Stimulated activated CD4-positive, alpha-beta T cell treated with anti-CD3 and anti-CD28 coated beads, Interleukin-1b, Interleukin-23, amount 100 ng/mL, for 1 hour (primary cell): ENCODE data around the gene MORN1.

Source experiments
- DNase-seq, 2 donors: peaks; one replicate each; pipeline ENCODE4 v3.0.0-alpha.2; 2020; ENCODE audit warnings: low read depth in 2 of 2

Gene MORN1

GRCh38 chr1:2419416-2419815 lies 28.1 kb upstream of the MORN1 start:
- no peak for DNase-seq

- no peak for DNase-seq
Observed at GRCh38 chr1:2418791-2419320, 27.5 kb upstream of the MORN1 start.

- no peak for DNase-seq
Observed at GRCh38 chr1:2417833-2418225, 26.5 kb upstream of the MORN1 start.

- no peak for DNase-seq
Observed at GRCh38 chr1:2417083-2417832, 25.9 kb upstream of the MORN1 start.

- DNase-seq: no peak
Observed at GRCh38 chr1:2416403-2416802, 25.0 kb upstream of the MORN1 start.

- no peak for DNase-seq
Observed at GRCh38 chr1:2415801-2416208, 24.5 kb upstream of the MORN1 start.

- no peak for DNase-seq
Observed at GRCh38 chr1:2415337-2415736, 24.0 kb upstream of the MORN1 start.

- DNase-seq: peak; percentile 47 to 69
Observed at GRCh38 chr1:2414297-2414958, 23.1 kb upstream of the MORN1 start.

GRCh38 chr1:2413495-2414296 lies 22.3 kb upstream of the MORN1 start:
- no peak for DNase-seq

GRCh38 chr1:2412773-2413494 lies 21.6 kb upstream of the MORN1 start:
- DNase-seq: no peak

GRCh38 chr1:2412395-2412772 lies 21.0 kb upstream of the MORN1 start, which contains the start of gene PEX10:
PEX10 (minus strand) TSS chr1:2412564; CDS start chr1:2412502, 62 bp downstream.
- DNase-seq: peak; percentile 99

- no peak for DNase-seq
Observed at GRCh38 chr1:2411801-2412394, 20.5 kb upstream of the MORN1 start.

GRCh38 chr1:2409745-2410144 lies 18.4 kb upstream of the MORN1 start:
- no peak for DNase-seq

GRCh38 chr1:2408859-2409276 lies 17.5 kb upstream of the MORN1 start:
- no peak for DNase-seq

GRCh38 chr1:2408456-2408855 lies 17.1 kb upstream of the MORN1 start:
- no peak for DNase-seq

- DNase-seq: no peak
Observed at GRCh38 chr1:2407991-2408275, 16.6 kb upstream of the MORN1 start.

GRCh38 chr1:2407166-2407990 lies 16.0 kb upstream of the MORN1 start:
- DNase-seq: no peak

- no peak for DNase-seq
Observed at GRCh38 chr1:2406451-2407041, 15.2 kb upstream of the MORN1 start.

- no peak for DNase-seq
Observed at GRCh38 chr1:2405588-2406295, 14.4 kb upstream of the MORN1 start.
